OCI-M1 (cell line): Measurements from ENCODE around the gene CCNQ.
A peak's percentile ranks its signal among the peaks of the same experiment; 100 is the strongest.

Source experiments
- DNase-seq: peaks from one replicate; lab custom pipeline; 2025; lab: John Stamatoyannopoulos, UW

CCNQ gene

DNA sequence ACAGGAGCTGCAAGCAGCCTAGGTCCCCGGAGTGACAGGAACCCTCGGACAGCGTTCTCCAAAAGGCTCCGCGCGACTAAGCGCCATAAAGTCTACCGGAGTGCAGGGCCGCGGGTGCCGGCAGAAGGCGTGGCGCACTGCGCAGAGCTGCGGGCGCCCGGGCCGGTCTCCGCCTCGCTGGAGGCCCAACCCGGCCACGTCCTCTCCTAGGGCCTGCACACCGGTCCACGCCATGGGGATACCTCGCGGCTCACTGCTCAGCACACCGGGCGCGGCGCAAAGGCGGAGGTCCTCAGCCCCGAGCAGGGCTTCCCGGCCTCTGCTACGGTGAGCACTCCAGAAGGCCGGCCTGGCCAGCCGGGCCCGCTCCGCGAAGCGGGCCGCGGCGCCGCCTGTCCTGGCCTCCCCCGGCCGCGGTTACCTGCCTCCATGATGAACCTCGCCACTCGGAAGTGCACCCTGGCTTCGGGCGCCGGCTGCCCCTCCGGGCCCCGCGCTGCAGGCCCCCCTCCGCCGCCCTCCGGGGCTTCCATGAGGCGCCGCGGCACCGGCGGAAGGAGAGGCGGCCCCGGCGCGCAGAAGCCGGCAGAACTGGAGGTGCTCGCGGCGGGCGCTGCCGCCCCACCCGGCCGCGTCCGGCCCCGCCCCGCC is at the start of gene CCNQ:
CCNQ (minus strand) TSS at position 599 of the 651 bp plus-strand sequence; CDS start at position 533, 66 bp downstream.
- peak; percentile 44 for DNase-seq

DNA sequence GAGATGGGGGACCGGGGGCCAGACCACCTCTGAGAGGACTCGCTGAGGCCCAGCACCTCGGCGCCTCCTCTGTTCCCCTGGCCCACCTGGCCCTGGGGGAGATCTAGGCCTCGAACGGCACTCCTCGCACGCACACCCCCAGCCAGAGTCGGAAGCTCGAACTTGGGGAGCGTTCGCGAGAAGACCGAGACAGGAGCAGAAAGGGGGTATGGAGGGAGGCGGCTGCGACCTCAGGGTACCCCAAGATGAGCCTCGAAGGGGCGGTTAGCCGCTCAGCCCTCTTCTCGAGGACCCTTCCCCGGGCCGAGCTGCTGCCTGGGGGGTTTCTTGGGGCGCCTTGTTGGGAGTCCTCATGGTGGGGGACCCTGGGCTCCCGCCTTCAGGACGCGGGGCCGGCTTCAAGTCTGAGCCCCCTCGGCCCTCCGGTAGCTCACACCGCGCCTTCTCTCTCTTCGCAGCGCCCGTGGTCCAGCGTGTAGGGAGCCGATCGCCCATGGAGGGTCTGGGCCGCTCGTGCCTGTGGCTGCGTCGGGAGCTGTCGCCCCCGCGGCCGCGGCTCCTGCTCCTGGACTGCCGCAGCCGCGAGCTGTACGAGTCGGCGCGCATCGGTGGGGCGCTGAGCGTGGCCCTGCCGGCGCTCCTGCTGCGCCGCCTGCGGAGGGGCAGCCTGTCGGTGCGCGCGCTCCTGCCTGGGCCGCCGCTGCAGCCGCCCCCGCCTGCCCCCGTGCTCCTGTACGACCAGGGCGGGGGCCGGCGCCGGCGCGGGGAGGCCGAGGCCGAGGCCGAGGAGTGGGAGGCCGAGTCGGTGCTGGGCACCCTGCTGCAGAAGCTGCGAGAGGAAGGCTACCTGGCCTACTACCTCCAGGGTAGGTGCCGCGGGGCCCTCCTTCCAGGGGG is 48.8 kb upstream of the CCNQ start:
- no peak for DNase-seq

- DNase-seq: no peak
Observed at GRCh38 chrX:153646620-153647373, 47.9 kb upstream of the CCNQ start, which contains the start of gene DUSP9. DUSP9 (plus strand) TSS chrX:153647203; CDS start chrX:153647954, 751 bp downstream.

GRCh38 chrX:153645921-153646488 is 47.1 kb upstream of the CCNQ start:
- DNase-seq: no peak

- no peak for DNase-seq
Observed at GRCh38 chrX:153645151-153645550, 46.2 kb upstream of the CCNQ start.

DNA sequence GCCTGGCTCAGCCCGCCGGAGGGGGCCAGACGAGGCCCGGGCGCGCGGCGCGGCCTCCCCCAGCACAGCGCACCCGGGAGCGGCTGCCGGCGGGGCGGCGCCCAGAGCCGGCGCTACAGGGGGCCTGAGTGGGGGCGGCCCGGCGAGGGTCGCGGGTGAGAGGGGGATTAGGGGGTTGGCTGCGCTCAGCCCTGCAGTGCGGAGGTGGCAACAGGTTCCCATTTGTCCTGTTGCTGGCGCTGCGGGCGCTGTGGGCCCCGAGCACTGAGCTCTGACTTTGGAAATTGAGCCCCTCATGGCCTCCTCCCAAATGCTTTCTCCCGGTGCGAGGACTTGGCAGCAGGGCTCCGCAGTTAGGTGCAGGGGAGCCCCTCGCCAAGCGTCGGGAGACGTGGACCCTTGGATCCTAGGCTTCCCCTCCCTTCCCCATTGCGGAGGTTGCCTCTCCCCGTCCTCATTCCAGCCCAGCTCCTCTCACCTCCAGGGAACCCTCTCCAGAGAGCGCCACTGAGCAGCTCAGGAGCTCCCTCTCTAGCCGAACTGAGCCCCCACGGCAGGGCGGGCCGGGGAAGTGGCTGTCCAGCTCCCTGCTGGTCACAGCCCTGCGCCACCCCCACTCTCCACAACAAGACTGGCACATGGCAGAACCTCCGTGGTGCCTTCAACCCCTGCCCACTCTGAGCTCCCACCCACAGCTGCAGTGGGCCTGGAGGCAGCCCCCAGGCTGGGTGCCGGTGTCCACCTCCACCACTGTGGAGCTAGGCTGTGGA is 45.6 kb upstream of the CCNQ start:
- DNase-seq: no peak

DNA sequence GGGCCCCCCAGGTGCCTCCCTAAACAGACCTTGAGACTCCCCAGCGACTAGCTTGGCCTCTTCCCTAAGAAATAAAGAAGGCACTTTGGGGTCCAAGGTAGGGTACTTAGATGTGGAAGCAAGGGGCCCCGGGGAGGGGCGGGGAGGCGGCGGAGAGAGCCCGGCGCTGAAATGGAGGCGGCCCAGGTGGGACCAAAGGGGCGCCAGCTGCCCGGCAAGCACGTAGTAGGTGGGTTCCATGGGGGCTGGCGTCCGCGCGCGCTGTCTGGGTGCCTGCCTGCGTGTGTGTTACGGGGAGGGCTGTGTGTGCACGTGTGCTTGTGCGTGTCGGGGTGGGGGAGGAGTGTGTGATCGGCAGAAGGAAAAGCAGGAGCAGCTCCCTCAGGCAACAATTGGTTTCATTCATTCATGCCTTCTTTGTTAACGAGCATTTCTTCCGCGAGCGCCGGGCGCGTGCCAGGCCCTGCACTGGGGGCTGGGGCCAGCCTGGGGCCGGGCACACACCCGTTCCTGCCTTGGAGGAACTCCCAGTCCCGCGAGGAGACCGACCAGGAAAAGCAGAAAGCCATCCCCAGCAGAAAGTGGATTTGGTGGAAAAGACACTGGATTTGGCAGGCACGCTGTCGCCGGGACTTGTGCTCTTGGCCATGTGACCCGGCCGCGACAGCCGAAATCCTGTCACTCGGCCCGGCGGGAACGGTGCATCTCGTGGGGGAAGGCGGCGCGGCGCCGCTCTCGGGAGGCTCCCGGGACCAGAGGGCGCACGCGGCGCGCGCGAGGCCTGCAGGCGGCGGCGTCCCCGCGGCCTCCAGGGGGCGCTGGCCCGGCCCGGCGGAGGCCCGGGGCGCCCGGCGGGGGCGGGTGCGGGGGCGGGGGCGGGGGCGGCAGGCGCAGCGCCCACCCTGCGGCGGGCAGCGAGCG is 44.8 kb upstream of the CCNQ start:
- no peak for DNase-seq

- no peak for DNase-seq
Observed at GRCh38 chrX:153642655-153643430, 43.9 kb upstream of the CCNQ start.

- DNase-seq: no peak
Observed at GRCh38 chrX:153642051-153642654, 43.2 kb upstream of the CCNQ start.

GRCh38 chrX:153641627-153642026 is 42.7 kb upstream of the CCNQ start:
- DNase-seq: peak; percentile 0

DNA sequence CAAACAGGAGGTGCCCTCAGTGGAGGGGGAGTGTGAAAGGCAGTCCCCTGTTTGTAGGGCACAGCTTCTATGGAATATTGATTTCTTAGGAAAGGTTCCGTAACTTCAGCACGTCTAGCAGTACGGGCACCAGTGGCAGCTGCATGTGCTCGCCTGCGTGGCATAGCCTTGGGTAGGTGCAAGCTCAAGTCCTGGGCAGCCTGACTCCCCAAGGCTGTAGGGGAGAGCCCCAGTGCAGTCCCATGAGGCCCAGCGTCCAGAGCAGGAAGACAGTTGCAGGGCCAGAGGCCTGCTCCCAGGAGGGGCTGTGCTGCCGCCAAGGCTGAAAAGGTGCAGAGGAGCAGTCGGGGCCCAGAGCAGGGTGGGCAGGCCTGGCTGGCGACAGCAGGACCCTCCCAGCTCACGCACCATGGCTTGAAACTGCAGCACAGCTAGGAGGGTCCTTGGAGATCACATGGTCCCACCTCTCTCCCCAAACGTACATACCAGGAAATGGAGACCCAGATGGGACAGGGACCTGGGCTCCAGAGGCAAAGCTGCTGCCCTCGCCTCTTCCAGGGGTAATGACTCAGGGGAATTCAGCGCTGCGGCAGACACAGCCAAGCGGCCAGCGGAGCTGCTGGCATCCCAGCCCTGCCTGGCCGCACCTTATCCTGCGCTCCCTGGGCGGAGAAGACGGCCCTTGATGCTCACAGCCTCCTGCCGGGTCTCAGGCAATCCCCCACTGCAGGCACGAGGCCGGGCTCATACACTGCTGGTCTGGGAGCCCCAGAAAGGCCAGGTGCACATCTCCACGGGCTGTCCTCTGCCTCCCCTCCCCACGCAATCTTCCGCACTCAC is 42.0 kb upstream of the CCNQ start:
- no peak for DNase-seq

GRCh38 chrX:153640045-153640686 is 41.2 kb upstream of the CCNQ start:
- DNase-seq: no peak

DNA sequence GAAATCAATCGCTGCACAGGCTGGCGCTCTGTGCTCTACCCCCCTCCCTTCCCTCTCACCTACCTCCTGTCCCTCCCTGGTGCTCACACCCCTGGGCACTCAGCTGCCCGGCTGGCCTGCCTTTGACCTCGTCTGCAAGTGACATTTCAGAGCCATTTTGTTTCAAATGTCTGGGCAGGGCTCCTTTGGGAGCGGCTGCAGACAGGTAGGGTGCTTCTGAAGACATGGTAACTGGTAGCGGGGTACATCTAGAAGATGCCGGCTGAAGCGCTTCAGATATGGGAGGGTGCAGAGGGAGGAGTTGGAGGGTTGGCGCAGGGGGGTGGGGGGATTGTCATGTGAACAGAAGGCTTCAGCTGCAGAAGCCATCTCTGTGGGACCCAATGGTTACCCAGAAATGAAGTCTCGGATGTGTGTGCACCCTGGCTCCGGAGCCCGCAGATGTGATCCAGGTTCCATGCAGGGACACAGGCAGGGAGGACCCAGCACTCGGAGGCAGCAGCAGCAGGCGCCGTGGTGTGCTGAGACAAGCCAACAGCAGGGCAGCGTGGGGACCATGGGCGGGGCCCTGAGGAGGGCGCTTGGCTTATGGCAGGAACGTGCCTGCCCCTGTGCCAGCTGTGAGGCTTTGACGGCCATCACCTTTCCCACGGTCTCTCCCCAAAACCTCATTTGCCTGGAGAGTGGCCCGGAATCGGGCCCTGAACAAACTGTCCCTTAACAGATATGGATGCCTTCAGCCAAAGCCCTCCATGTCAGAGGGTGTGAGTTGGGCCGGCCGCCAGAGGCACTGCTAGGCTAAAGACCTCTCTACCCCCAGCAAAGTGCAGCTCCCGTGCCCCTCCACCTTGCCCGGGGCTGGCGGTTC is 40.5 kb upstream of the CCNQ start:
- no peak for DNase-seq

- DNase-seq: no peak
Observed at GRCh38 chrX:153638436-153639176, 39.7 kb upstream of the CCNQ start.

GRCh38 chrX:153638041-153638371 is 39.1 kb upstream of the CCNQ start:
- no peak for DNase-seq
